H1 (cell line): Measurements from ENCODE around the gene DSCAM. TPM values are rescaled to one million over a fixed set of nuclear protein-coding genes. Genes with fewer than 3 reads are reported as not detected.

Experiments
- CTCF ChIA-PET: fragments of 300-600 bp; sonication (Branson Sonifier 250); formaldehyde crosslinking; loops from one replicate; lab custom pipeline; 2021; ENCODE audit not compliant: partially characterized antibody; lab: Charles Lee
- POLR2A ChIA-PET: fragments of 300-600 bp; sonication (Branson Sonifier 250); formaldehyde crosslinking; loops from one replicate; lab custom pipeline; 2021; ENCODE audit warnings: inconsistent platforms; ENCODE audit not compliant: partially characterized antibody; lab: Charles Lee
- DNase-seq, 2 experiments: peaks; one replicate each; pipeline versions ENCODE4 v3.0.0 to v3.0.0-alpha.2; 2010 to 2022; ENCODE audit warnings: low spot score in 2 of 2, low read depth in 1 of 2, mixed read lengths in 1 of 2
- FAIRE-seq: peaks from 2 replicates; lab custom pipeline; 2011; peaks lifted over from hg19 to GRCh38; lab: Jason Lieb, UNC
- H2AFZ ChIP-seq: 2 replicates; pipeline ENCODE4 v1.8.1; 2012; ENCODE audit warnings: low read length, inconsistent platforms
- H2AK5ac ChIP-seq: 2 replicates; pipeline ENCODE4 v1.6.1; 2013; ENCODE audit warnings: low read depth, low read length
- H2BK120ac ChIP-seq: replicated peaks from 2 replicates; pipeline ENCODE3; 2013; ENCODE audit warnings: low read depth, low read length, inconsistent platforms
- H2BK12ac ChIP-seq: 2 replicates; pipeline ENCODE4 v1.6.1; 2013; ENCODE audit warnings: low read depth, low read length
- H2BK15ac ChIP-seq: 2 replicates; pipeline ENCODE4 v1.6.1; 2013; ENCODE audit warnings: low read length
- H2BK20ac ChIP-seq: 2 replicates; pipeline ENCODE4 v1.6.1; 2013; ENCODE audit warnings: low read length
- H2BK5ac ChIP-seq: 2 replicates; pipeline ENCODE4 v1.6.1; 2013; ENCODE audit warnings: low read depth, low read length
- H3K14ac ChIP-seq: 2 replicates; pipeline ENCODE4 v1.6.1; 2013; ENCODE audit warnings: inconsistent platforms; ENCODE audit not compliant: insufficient read length
- H3K18ac ChIP-seq: 2 replicates; pipeline ENCODE4 v1.6.1; 2013; ENCODE audit warnings: low read length; ENCODE audit errors: extremely low read depth
- H3K23ac ChIP-seq: 2 replicates; pipeline ENCODE4 v1.6.1; 2013; ENCODE audit warnings: inconsistent platforms; ENCODE audit not compliant: insufficient read length
- H3K23me2 ChIP-seq: 2 replicates; pipeline ENCODE4 v1.6.1; 2013; ENCODE audit warnings: low read depth, low read length
- H3K27ac ChIP-seq: 2 replicates; pipeline ENCODE4 v1.6.1; 2011; ENCODE audit warnings: low read depth, low read length, inconsistent platforms
- H3K27me3 ChIP-seq, 4 experiments: replicated peaks in 1 of 4; 1 replicate in 1 of 4; 2 replicates in 3 of 4; pipeline versions ENCODE4 v1.6.1 to v1.8.1; 2011 to 2013; ENCODE audit warnings: low read length in 3 of 4, mild to moderate bottlenecking in 3 of 4, inconsistent platforms in 2 of 4, mixed read lengths in 2 of 4, moderate library complexity in 1 of 4; ENCODE audit not compliant: control insufficient read depth in 3 of 4, insufficient read depth in 3 of 4; ENCODE audit errors: extremely low read depth in 1 of 4
- H3K36me3 ChIP-seq, 4 experiments: 2 replicates each; pipeline versions ENCODE4 v1.6.1 to v1.8.1; 2011 to 2013; ENCODE audit warnings: mild to moderate bottlenecking in 4 of 4, low read length in 3 of 4, moderate library complexity in 2 of 4, control low read depth in 1 of 4, inconsistent platforms in 1 of 4; ENCODE audit not compliant: insufficient read depth in 4 of 4, control insufficient read depth in 2 of 4
- H3K4ac ChIP-seq: replicated peaks from 2 replicates; pipeline ENCODE3; 2013; ENCODE audit warnings: low read length, low read depth, mixed read lengths, inconsistent platforms; ENCODE audit not compliant: insufficient read length
- H3K4me1 ChIP-seq, 4 experiments: replicated peaks in 1 of 4; 1 replicate in 1 of 4; 2 replicates in 3 of 4; pipeline versions ENCODE4 v1.6.1 to v1.8.1; 2011 to 2013; ENCODE audit warnings: low read length in 3 of 4, inconsistent platforms in 2 of 4, mixed read lengths in 1 of 4; ENCODE audit not compliant: insufficient read depth in 4 of 4, control insufficient read depth in 3 of 4
- H3K4me2 ChIP-seq, 2 experiments: 2 replicates each; pipeline versions ENCODE4 v1.6.1 to v1.8.1; 2011 to 2013; ENCODE audit warnings: low read depth in 2 of 2, low read length in 2 of 2, control low read depth in 1 of 2, inconsistent platforms in 1 of 2, mild to moderate bottlenecking in 1 of 2; ENCODE audit not compliant: insufficient read depth in 1 of 2
- H3K4me3 ChIP-seq, 4 experiments: fragments of 200-600, 300-600 bp in 1 of 4; sonication (generic), shearing (Covaris generic), sonication (Bioruptor Twin) in 1 of 4; 2 replicates each; pipeline versions ENCODE4 v1.5.1 to v1.8.1; 2011 to 2016; ENCODE audit warnings: low read length in 4 of 4, low read depth in 3 of 4, control low read depth in 2 of 4, inconsistent platforms in 2 of 4, mild to moderate bottlenecking in 2 of 4, mixed read lengths in 1 of 4, moderate library complexity in 1 of 4; ENCODE audit not compliant: insufficient read depth in 2 of 4; ENCODE audit errors: extremely low read depth in 1 of 4
- H3K56ac ChIP-seq: replicated peaks from 2 replicates; pipeline ENCODE3; 2013; ENCODE audit warnings: low read depth, mild to moderate bottlenecking, mixed read lengths, low read length, inconsistent platforms; ENCODE audit not compliant: insufficient read length
- H3K79me1 ChIP-seq: 2 replicates; pipeline ENCODE4 v1.6.1; 2013; ENCODE audit warnings: low read depth, low read length, control low read depth
- H3K79me2 ChIP-seq, 2 experiments: 2 replicates each; pipeline versions ENCODE4 v1.6.1 to v1.8.1; 2012 to 2013; ENCODE audit warnings: low read length in 2 of 2, mild to moderate bottlenecking in 2 of 2, inconsistent platforms in 1 of 2; ENCODE audit not compliant: insufficient read depth in 2 of 2, control insufficient read depth in 1 of 2
- H3K9ac ChIP-seq, 4 experiments: replicated peaks in 1 of 4; 1 replicate in 1 of 4; 2 replicates in 3 of 4; pipeline versions ENCODE4 v1.6.1 to v1.8.1; 2011 to 2013; ENCODE audit warnings: low read depth in 3 of 4, low read length in 3 of 4, control low read depth in 2 of 4, mild to moderate bottlenecking in 2 of 4, moderate library complexity in 2 of 4, inconsistent platforms in 1 of 4; ENCODE audit errors: extremely low read depth in 1 of 4
- H3K9me3 ChIP-seq, 2 experiments: 2 replicates each; pipeline versions ENCODE4 v1.6.1 to v1.8.1; 2012 to 2013; ENCODE audit warnings: mild to moderate bottlenecking in 2 of 2, moderate library complexity in 2 of 2, control low read depth in 1 of 2, inconsistent platforms in 1 of 2, low read depth in 1 of 2, low read length in 1 of 2, mixed read lengths in 1 of 2; ENCODE audit not compliant: insufficient read depth in 2 of 2
- H4K20me1 ChIP-seq, 2 experiments: replicated peaks in 1 of 2; 2 replicates each; pipeline versions ENCODE3 to v1.8.1; 2011 to 2013; ENCODE audit warnings: inconsistent platforms in 2 of 2, low read length in 2 of 2, mild to moderate bottlenecking in 1 of 2; ENCODE audit not compliant: insufficient read depth in 2 of 2, control insufficient read depth in 1 of 2
- H4K5ac ChIP-seq: 2 replicates; pipeline ENCODE4 v1.6.1; 2013; ENCODE audit warnings: low read length, low read depth, mixed read lengths, inconsistent platforms; ENCODE audit not compliant: insufficient read length
- H4K8ac ChIP-seq: 2 replicates; pipeline ENCODE4 v1.8.0; 2013; ENCODE audit warnings: mild to moderate bottlenecking, moderate library complexity, low read length, inconsistent platforms; ENCODE audit not compliant: insufficient read depth; ENCODE audit errors: extremely low read depth
- H4K91ac ChIP-seq: replicated peaks from 2 replicates; pipeline ENCODE3; 2013; ENCODE audit warnings: low read length, mixed read lengths, inconsistent platforms; ENCODE audit not compliant: insufficient read length
- ATF2 ChIP-seq: IDR thresholded peaks from 2 replicates; pipeline ENCODE4 v1.6.1; 2012; ENCODE audit warnings: low read length, inconsistent platforms
- CBX5 ChIP-seq: fragments of 300-800, 300-1000 bp; sonication (generic); IDR thresholded peaks from 2 replicates; pipeline ENCODE4 v1.7.1; 2016; ENCODE audit warnings: antibody characterized with exemption, low read length, low read depth
- GABPA ChIP-seq: IDR thresholded peaks from 2 replicates; pipeline ENCODE4 v1.6.1; 2011; ENCODE audit warnings: mild to moderate bottlenecking, low read length, moderate library complexity, borderline replicate concordance; ENCODE audit not compliant: insufficient read depth
- KDM1A ChIP-seq: fragments of 200-600, 300-600 bp; sonication (generic); IDR thresholded peaks from 2 replicates; pipeline ENCODE4 v1.7.1; 2016; ENCODE audit warnings: mild to moderate bottlenecking, low read length, borderline replicate concordance
- KDM4A ChIP-seq: IDR thresholded peaks from one replicate; pipeline ENCODE4 v1.7.1; 2012; ENCODE audit warnings: low read depth, mild to moderate bottlenecking, moderate library complexity, low read length, inconsistent platforms; ENCODE audit not compliant: severe bottlenecking
- POLR2A ChIP-seq, 2 experiments: IDR thresholded peaks; 1 replicate in 1 of 2; 2 replicates in 1 of 2; pipeline ENCODE4 v1.6.1; 2011; ENCODE audit warnings: low read depth in 2 of 2, low read length in 2 of 2, mild to moderate bottlenecking in 2 of 2; ENCODE audit errors: control extremely low read depth in 1 of 2
- POLR2AphosphoS5 ChIP-seq: IDR thresholded peaks from 2 replicates; pipeline ENCODE4 v1.6.1; 2011; ENCODE audit warnings: low read depth, low read length
- RAD21 ChIP-seq, 2 experiments: IDR thresholded peaks in 1 of 2; conservative IDR thresholded peaks in 1 of 2; 2 replicates each; pipeline ENCODE4 v1.6.1; 2011; ENCODE audit warnings: low read depth in 2 of 2, low read length in 2 of 2, improper control_type of control experiment in 1 of 2, inconsistent platforms in 1 of 2, mild to moderate bottlenecking in 1 of 2, moderate library complexity in 1 of 2
- RBBP5 ChIP-seq: IDR thresholded peaks from 2 replicates; pipeline ENCODE4 v1.7.1; 2012; ENCODE audit warnings: low read depth, mild to moderate bottlenecking, inconsistent platforms, low read length, moderate library complexity, borderline replicate concordance
- RFX5 ChIP-seq: IDR thresholded peaks from 2 replicates; pipeline ENCODE4 v1.6.1; 2011; ENCODE audit warnings: low read depth, low read length, improper control_type of control experiment, borderline replicate concordance
- SAP30 ChIP-seq: fragments of 300-600 bp; sonication (generic); IDR thresholded peaks from 2 replicates; pipeline ENCODE4 v1.7.1; 2012; ENCODE audit warnings: low read length, moderate library complexity, mild to moderate bottlenecking, inconsistent platforms; ENCODE audit not compliant: insufficient read depth, insufficient replicate concordance
- SIX5 ChIP-seq: IDR thresholded peaks from 2 replicates; pipeline ENCODE4 v1.6.1; 2011; ENCODE audit warnings: mild to moderate bottlenecking, low read depth, low read length
- TBP ChIP-seq: IDR thresholded peaks from 2 replicates; pipeline ENCODE4 v1.6.1; 2011; ENCODE audit warnings: low read depth, low read length, improper control_type of control experiment
- polyA plus RNA-seq, 7 experiments: library from polyadenylated mRNA; depleted of rRNA in 3 of 7; stranded (reverse) in 5 of 7; unstranded in 2 of 7; fragments of >200 nt in 5 of 7; fragments of 200-250 nt in 2 of 7; gene quantifications; 1 replicate in 5 of 7; 2 replicates in 1 of 7; 4 replicates in 1 of 7; pipeline versions ENCODE4 v1.2.1 to v1.2.3, GENCODE V29; 2011 to 2013; ENCODE audit warnings: missing spikeins in 2 of 7, mixed read lengths in 2 of 7
- total RNA-seq: library from RNA; stranded (reverse); fragmentation: NEBNext Ultra II Directional; extraction: Animal tissue kit (Norgen Biotek cat#: 25700); gene quantifications from 2 replicates; pipeline ENCODE4 v1.2.1, GENCODE V29; 2021
- TF ChIP-seq, protein P1 (sequence below): IDR thresholded peaks from 2 replicates; pipeline ENCODE4 v1.6.1; 2012; ENCODE audit warnings: inconsistent platforms

Gene DSCAM
- total and polyA plus RNA-seq, 2 of the 8 experiments (the other 6 are each of a cell fraction or from before 2014, with no cell fraction given) = 0.02 to 0.15 TPM

- no peak overlapping the region for H3K56ac ChIP-seq
- H2AK5ac ChIP-seq = no peak overlapping the region
- no peaks in the 10 kb centered on the region for H4K20me1 ChIP-seq
- no peaks in the 10 kb centered on the region for H3K79me1 ChIP-seq
- H3K4me1 ChIP-seq = no peaks in the 10 kb centered on the region
- no peak for DNase-seq
- no peaks in the 10 kb centered on the region for H3K27me3 ChIP-seq
- H3K36me3 ChIP-seq = no peaks in the 10 kb centered on the region
- H3K4ac ChIP-seq = no peak overlapping the region
- no peak overlapping the region for H3K14ac ChIP-seq
- H2BK12ac ChIP-seq = no peak overlapping the region
- H3K79me2 ChIP-seq = no peaks in the 10 kb centered on the region
- no peak overlapping the region for H3K4me3 ChIP-seq
- no peak overlapping the region for H2BK15ac ChIP-seq
- no peak overlapping the region for H3K18ac ChIP-seq
- H2BK120ac ChIP-seq = no peak overlapping the region
- no peak overlapping the region for H2BK5ac ChIP-seq
- H3K27ac ChIP-seq = no peak overlapping the region
- FAIRE-seq = no peak
- no peak overlapping the region for H3K9ac ChIP-seq
- H2BK20ac ChIP-seq = no peak overlapping the region
- no peak overlapping the region for H3K23ac ChIP-seq
- no peak overlapping the region for H4K5ac ChIP-seq
- no peaks in the 10 kb centered on the region for H3K23me2 ChIP-seq
- no peak overlapping the region for H2AFZ ChIP-seq
- no peaks in the 10 kb centered on the region for H3K9me3 ChIP-seq
- no peak overlapping the region for H4K8ac ChIP-seq
- ChIA-PET CTCF (no interaction called here), POLR2A (no interaction called here)
- H3K4me2 ChIP-seq = no peak overlapping the region
- H4K91ac ChIP-seq = no peak overlapping the region
- TF ChIP-seq TBP (no peak), SAP30 (no peak), SIX5 (no peak), POLR2A (IDR thresholded peaks at IDR 0.05; ENCODE audit: control extremely low read depth in 1 of 2, low read depth in 2 of 2, low read length in 2 of 2) (no peak), GABPA (no peak), CBX5 (no peak), KDM4A (no peak), RFX5 (no peak), RAD21 (IDR thresholded peaks at IDR 0.05 in 1 of 2, conservative IDR thresholded peaks at IDR 0.05 in 1 of 2; ENCODE audit: low read depth in 2 of 2, low read length in 2 of 2) (no peak), KDM1A (no peak), ATF2 (no peak), RBBP5 (no peak), POLR2AphosphoS5 (no peak)
- TF ChIP-seq, protein P1, sequence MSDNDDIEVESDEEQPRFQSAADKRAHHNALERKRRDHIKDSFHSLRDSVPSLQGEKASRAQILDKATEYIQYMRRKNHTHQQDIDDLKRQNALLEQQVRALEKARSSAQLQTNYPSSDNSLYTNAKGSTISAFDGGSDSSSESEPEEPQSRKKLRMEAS = no peak
These were observed 547.5 kb downstream of the DSCAM start for GRCh38 chr21:40299451-40299850.
